Breast epithelium (tissue), 4 donors: ENCODE data around the gene ACVR1B. TPM values are rescaled to one million over a fixed set of nuclear protein-coding genes. Genes with fewer than 3 reads are reported as not detected.

ENCODE experiments used
- DNase-seq, 2 donors: peaks; one replicate each; pipeline ENCODE4 v3.0.0-alpha.2; 2019; ENCODE audit warnings: low spot score in 2 of 2
- H3K27ac ChIP-seq, 2 donors: fragments of 200-600 bp; sonication (generic) in 1 of 2; one replicate each; pipeline ENCODE4 v1.5.1; 2016 to 2019; ENCODE audit warnings: mild to moderate bottlenecking in 1 of 2
- H3K27me3 ChIP-seq, 2 donors: fragments of 200-600 bp; sonication (generic) in 1 of 2; one replicate each; pipeline versions ENCODE4 v1.5.1 to v1.6.0; 2017 to 2019; ENCODE audit warnings: control low read depth in 1 of 2, mild to moderate bottlenecking in 1 of 2
- H3K36me3 ChIP-seq: fragments of 200-600 bp; one replicate; pipeline ENCODE4 v1.5.1; 2019
- H3K4me1 ChIP-seq, 2 donors: fragments of 200-600 bp; sonication (generic); one replicate each; pipeline ENCODE4 v1.5.1; 2016 to 2019; ENCODE audit warnings: control low read depth in 1 of 2
- H3K4me3 ChIP-seq, 3 donors: fragments of 200-600 bp; sonication (generic); 1 replicate in 2 of 3; 2 replicates in 1 of 3; pipeline ENCODE4 v1.5.1; 2016 to 2019; ENCODE audit warnings: mild to moderate bottlenecking in 3 of 3, moderate library complexity in 2 of 3
- H3K9me3 ChIP-seq, 2 donors: fragments of 200-600 bp; sonication (generic) in 1 of 2; one replicate each; pipeline ENCODE4 v1.5.1; 2016 to 2019; ENCODE audit warnings: control low read depth in 1 of 2
- CTCF ChIP-seq, 3 donors: fragments of 450-650 bp; IDR thresholded peaks; one replicate each; pipeline ENCODE4 v1.5.1; 2016 to 2017; ENCODE audit warnings: antibody characterized with exemption in 3 of 3, mild to moderate bottlenecking in 3 of 3, moderate library complexity in 3 of 3
- POLR2A ChIP-seq: fragments of 450-650 bp; IDR thresholded peaks from one replicate; pipeline ENCODE4 v1.6.1; 2016; ENCODE audit warnings: antibody characterized with exemption, mild to moderate bottlenecking, moderate library complexity
- POLR2AphosphoS5 ChIP-seq, 3 donors: sonication (generic); formaldehyde crosslinking; IDR thresholded peaks; one replicate each; pipeline ENCODE4 v1.6.1; 2017; ENCODE audit warnings: antibody characterized with exemption in 3 of 3
- intact Hi-C: fragments of 100-400 bp; cut with DNase I; formaldehyde crosslinking; loops from one replicate; pipeline ENCODE4 v1.15.1; 2023; ENCODE audit warnings: low total_unique reads
- total RNA-seq, 3 donors: library from RNA; depleted of rRNA; stranded (reverse); fragments of >200 nt; gene quantifications; one replicate each; pipeline ENCODE4 v1.1.0, GENCODE V29; 2016

ACVR1B gene
- total RNA-seq, 3 donors from 2014 or later = 12.3 to 26.3 (median 23.6) TPM

GRCh38 chr12:52010152-52010622 lies 58.7 kb downstream of the ACVR1B start:
- H3K27me3 ChIP-seq = no peaks in the 10 kb centered on the region
- H3K36me3 ChIP-seq = no peaks in the 10 kb centered on the region
- peak overlapping the region; percentile 21 to 92 (median 88) for H3K4me3 ChIP-seq
- TF ChIP-seq POLR2AphosphoS5 (IDR thresholded peaks at IDR 0.05) (peak; percentile 21 to 59 (median 46)), POLR2A (no peak)
- intact Hi-C loops = no loop called here
- peaks cover 0 to 3% of the 10 kb centered on the region in 2 donors for H3K4me1 ChIP-seq
- peak; percentile 62 to 66 for DNase-seq
- peak overlapping the region; percentile 80 to 95 for H3K27ac ChIP-seq
- no peaks in the 10 kb centered on the region for H3K9me3 ChIP-seq

GRCh38 chr12:52010692-52011601 lies 59.4 kb downstream of the ACVR1B start:
- Histone ChIP-seq H3K27me3 (no peaks in the 10 kb centered on the region), H3K36me3 (no peaks in the 10 kb centered on the region), H3K4me3 (peak overlapping the region in 2 of 3 donors; percentile 21 to 92), H3K4me1 (peaks cover 0 to 3% of the 10 kb centered on the region in 2 donors), H3K9me3 (no peaks in the 10 kb centered on the region), H3K27ac (peak overlapping the region; percentile 80 to 95)
- TF ChIP-seq CTCF (IDR thresholded peaks at IDR 0.05) (no peak), POLR2AphosphoS5 (IDR thresholded peaks at IDR 0.05) (no peak), POLR2A (no peak)
- intact Hi-C loops = no loop called here
- DNase-seq = no peak

- intact Hi-C loops = no loop called here
- no peaks in the 10 kb centered on the region for H3K9me3 ChIP-seq
- H3K4me3 ChIP-seq = no peak overlapping the region
- H3K27me3 ChIP-seq = no peaks in the 10 kb centered on the region
- H3K36me3 ChIP-seq = no peaks in the 10 kb centered on the region
- peak overlapping the region; percentile 80 to 95 for H3K27ac ChIP-seq
- peaks cover 0 to 3% of the 10 kb centered on the region in 2 donors for H3K4me1 ChIP-seq
- TF ChIP-seq CTCF (IDR thresholded peaks at IDR 0.05) (no peak), POLR2AphosphoS5 (IDR thresholded peaks at IDR 0.05) (no peak), POLR2A (no peak)
- no peak for DNase-seq
Observed at GRCh38 chr12:52011602-52012214, 60.2 kb downstream of the ACVR1B start.

GRCh38 chr12:52013626-52014310 lies 62.3 kb downstream of the ACVR1B start:
- H3K27ac ChIP-seq = peak overlapping the region in 1 of 2 donors; percentile 7
- no peak overlapping the region for H3K4me3 ChIP-seq
- TF ChIP-seq POLR2AphosphoS5 (IDR thresholded peaks at IDR 0.05) (no peak), POLR2A (no peak), CTCF (IDR thresholded peaks at IDR 0.05) (no peak)
- no peaks in the 10 kb centered on the region for H3K36me3 ChIP-seq
- no peaks in the 10 kb centered on the region for H3K27me3 ChIP-seq
- intact Hi-C loops = no loop called here
- H3K9me3 ChIP-seq = no peaks in the 10 kb centered on the region
- H3K4me1 ChIP-seq = no peaks in the 10 kb centered on the region
- DNase-seq = no peak
